HEK293 (cell line): ENCODE data around the gene LHFPL2.
"Not testable (repeated sequence)": the region's sequence is repeated elsewhere in the genome, so short reads cannot be mapped to it uniquely, and the experiment has no call there.

Source experiments
- CTCF ChIP-seq: fragments of 450-650 bp; formaldehyde crosslinking; IDR thresholded peaks from 2 replicates; pipeline ENCODE4 v1.5.1; 2016; ENCODE audit warnings: missing biosample characterization, missing genetic modification characterization
- OSR2 ChIP-seq: fragments of 450-650 bp; formaldehyde crosslinking; IDR thresholded peaks from 2 replicates; pipeline ENCODE4 v1.5.1; 2016; ENCODE audit warnings: missing biosample characterization, missing genetic modification characterization
- TCF7L2 ChIP-seq: IDR thresholded peaks from 2 replicates; pipeline ENCODE4 v1.6.1; 2011; ENCODE audit warnings: low read depth, mild to moderate bottlenecking, inconsistent platforms, low read length, moderate library complexity, borderline replicate concordance
- ZBTB11 ChIP-seq: fragments of 450-650 bp; formaldehyde crosslinking; conservative IDR thresholded peaks from 2 replicates; pipeline ENCODE4 v1.5.1; 2016; ENCODE audit warnings: low read depth, missing biosample characterization, missing genetic modification characterization
- ZNF2 ChIP-seq: fragments of 450-650 bp; formaldehyde crosslinking; IDR thresholded peaks from 2 replicates; pipeline ENCODE4 v1.5.1; 2016; ENCODE audit warnings: missing biosample characterization, missing genetic modification characterization
- TF ChIP-seq, protein P1 (sequence below): fragments of 450-650 bp; formaldehyde crosslinking; IDR thresholded peaks from 2 replicates; pipeline ENCODE4 v1.5.1; 2016; ENCODE audit warnings: missing biosample characterization, missing genetic modification characterization
- TF ChIP-seq, protein P2 (sequence below): fragments of 450-650 bp; formaldehyde crosslinking; IDR thresholded peaks from 2 replicates; pipeline ENCODE4 v1.5.1; 2016; ENCODE audit warnings: missing biosample characterization, missing genetic modification characterization
- TF ChIP-seq, protein P3 (sequence below): fragments of 450-650 bp; formaldehyde crosslinking; IDR thresholded peaks from 2 replicates; pipeline ENCODE4 v1.5.1; 2016; ENCODE audit warnings: missing biosample characterization, missing genetic modification characterization
- TF ChIP-seq, protein P4 (sequence below): fragments of 450-650 bp; formaldehyde crosslinking; IDR thresholded peaks from 2 replicates; pipeline ENCODE4 v1.5.1; 2016; ENCODE audit warnings: missing biosample characterization, missing genetic modification characterization

- TF ChIP-seq TCF7L2; CTCF (tag by site-specific recombination); ZNF2 (tag by site-specific recombination); ZBTB11; OSR2: not testable (repeated sequence)
- TF ChIP-seq, protein P1, sequence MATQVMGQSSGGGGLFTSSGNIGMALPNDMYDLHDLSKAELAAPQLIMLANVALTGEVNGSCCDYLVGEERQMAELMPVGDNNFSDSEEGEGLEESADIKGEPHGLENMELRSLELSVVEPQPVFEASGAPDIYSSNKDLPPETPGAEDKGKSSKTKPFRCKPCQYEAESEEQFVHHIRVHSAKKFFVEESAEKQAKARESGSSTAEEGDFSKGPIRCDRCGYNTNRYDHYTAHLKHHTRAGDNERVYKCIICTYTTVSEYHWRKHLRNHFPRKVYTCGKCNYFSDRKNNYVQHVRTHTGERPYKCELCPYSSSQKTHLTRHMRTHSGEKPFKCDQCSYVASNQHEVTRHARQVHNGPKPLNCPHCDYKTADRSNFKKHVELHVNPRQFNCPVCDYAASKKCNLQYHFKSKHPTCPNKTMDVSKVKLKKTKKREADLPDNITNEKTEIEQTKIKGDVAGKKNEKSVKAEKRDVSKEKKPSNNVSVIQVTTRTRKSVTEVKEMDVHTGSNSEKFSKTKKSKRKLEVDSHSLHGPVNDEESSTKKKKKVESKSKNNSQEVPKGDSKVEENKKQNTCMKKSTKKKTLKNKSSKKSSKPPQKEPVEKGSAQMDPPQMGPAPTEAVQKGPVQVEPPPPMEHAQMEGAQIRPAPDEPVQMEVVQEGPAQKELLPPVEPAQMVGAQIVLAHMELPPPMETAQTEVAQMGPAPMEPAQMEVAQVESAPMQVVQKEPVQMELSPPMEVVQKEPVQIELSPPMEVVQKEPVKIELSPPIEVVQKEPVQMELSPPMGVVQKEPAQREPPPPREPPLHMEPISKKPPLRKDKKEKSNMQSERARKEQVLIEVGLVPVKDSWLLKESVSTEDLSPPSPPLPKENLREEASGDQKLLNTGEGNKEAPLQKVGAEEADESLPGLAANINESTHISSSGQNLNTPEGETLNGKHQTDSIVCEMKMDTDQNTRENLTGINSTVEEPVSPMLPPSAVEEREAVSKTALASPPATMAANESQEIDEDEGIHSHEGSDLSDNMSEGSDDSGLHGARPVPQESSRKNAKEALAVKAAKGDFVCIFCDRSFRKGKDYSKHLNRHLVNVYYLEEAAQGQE (tag by site-specific recombination), result not testable (repeated sequence)
- TF ChIP-seq, protein P2, sequence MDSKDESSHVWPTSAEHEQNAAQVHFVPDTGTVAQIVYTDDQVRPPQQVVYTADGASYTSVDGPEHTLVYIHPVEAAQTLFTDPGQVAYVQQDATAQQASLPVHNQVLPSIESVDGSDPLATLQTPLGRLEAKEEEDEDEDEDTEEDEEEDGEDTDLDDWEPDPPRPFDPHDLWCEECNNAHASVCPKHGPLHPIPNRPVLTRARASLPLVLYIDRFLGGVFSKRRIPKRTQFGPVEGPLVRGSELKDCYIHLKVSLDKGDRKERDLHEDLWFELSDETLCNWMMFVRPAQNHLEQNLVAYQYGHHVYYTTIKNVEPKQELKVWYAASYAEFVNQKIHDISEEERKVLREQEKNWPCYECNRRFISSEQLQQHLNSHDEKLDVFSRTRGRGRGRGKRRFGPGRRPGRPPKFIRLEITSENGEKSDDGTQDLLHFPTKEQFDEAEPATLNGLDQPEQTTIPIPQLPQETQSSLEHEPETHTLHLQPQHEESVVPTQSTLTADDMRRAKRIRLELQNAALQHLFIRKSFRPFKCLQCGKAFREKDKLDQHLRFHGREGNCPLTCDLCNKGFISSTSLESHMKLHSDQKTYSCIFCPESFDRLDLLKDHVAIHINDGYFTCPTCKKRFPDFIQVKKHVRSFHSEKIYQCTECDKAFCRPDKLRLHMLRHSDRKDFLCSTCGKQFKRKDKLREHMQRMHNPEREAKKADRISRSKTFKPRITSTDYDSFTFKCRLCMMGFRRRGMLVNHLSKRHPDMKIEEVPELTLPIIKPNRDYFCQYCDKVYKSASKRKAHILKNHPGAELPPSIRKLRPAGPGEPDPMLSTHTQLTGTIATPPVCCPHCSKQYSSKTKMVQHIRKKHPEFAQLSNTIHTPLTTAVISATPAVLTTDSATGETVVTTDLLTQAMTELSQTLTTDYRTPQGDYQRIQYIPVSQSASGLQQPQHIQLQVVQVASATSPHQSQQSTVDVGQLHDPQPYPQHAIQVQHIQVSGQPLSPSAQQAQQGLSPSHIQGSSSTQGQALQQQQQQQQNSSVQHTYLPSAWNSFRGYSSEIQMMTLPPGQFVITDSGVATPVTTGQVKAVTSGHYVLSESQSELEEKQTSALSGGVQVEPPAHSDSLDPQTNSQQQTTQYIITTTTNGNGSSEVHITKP (tag by site-specific recombination), result not testable (repeated sequence)
- TF ChIP-seq, protein P3, sequence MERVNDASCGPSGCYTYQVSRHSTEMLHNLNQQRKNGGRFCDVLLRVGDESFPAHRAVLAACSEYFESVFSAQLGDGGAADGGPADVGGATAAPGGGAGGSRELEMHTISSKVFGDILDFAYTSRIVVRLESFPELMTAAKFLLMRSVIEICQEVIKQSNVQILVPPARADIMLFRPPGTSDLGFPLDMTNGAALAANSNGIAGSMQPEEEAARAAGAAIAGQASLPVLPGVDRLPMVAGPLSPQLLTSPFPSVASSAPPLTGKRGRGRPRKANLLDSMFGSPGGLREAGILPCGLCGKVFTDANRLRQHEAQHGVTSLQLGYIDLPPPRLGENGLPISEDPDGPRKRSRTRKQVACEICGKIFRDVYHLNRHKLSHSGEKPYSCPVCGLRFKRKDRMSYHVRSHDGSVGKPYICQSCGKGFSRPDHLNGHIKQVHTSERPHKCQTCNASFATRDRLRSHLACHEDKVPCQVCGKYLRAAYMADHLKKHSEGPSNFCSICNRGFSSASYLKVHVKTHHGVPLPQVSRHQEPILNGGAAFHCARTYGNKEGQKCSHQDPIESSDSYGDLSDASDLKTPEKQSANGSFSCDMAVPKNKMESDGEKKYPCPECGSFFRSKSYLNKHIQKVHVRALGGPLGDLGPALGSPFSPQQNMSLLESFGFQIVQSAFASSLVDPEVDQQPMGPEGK (tag by site-specific recombination), result peak; percentile 29; the same call in 1 of the 2 replicates
- TF ChIP-seq, protein P4, sequence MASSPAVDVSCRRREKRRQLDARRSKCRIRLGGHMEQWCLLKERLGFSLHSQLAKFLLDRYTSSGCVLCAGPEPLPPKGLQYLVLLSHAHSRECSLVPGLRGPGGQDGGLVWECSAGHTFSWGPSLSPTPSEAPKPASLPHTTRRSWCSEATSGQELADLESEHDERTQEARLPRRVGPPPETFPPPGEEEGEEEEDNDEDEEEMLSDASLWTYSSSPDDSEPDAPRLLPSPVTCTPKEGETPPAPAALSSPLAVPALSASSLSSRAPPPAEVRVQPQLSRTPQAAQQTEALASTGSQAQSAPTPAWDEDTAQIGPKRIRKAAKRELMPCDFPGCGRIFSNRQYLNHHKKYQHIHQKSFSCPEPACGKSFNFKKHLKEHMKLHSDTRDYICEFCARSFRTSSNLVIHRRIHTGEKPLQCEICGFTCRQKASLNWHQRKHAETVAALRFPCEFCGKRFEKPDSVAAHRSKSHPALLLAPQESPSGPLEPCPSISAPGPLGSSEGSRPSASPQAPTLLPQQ (tag by site-specific recombination), result peak; percentile 33; the same call in 1 of the 2 replicates
Measured at GRCh38 chr5:78457507-78457906, 191.1 kb downstream of the LHFPL2 start.
